HUES64 (cell line): ENCODE data around the gene SND1.

Experiments
- H3K27ac ChIP-seq: 2 replicates; pipeline ENCODE4 v1.7.0; 2013; ENCODE audit warnings: low read depth, low read length, inconsistent platforms
- H3K27me3 ChIP-seq: 2 replicates; pipeline ENCODE4 v1.6.1; 2013; ENCODE audit warnings: mild to moderate bottlenecking, low read length; ENCODE audit not compliant: insufficient read depth
- H3K36me3 ChIP-seq: 2 replicates; pipeline ENCODE4 v1.6.1; 2013; ENCODE audit warnings: mild to moderate bottlenecking, low read length; ENCODE audit not compliant: insufficient read depth
- H3K4me1 ChIP-seq: 2 replicates; pipeline ENCODE4 v1.6.1; 2013; ENCODE audit warnings: mild to moderate bottlenecking, low read length, moderate library complexity; ENCODE audit not compliant: insufficient read depth
- H3K4me3 ChIP-seq: 2 replicates; pipeline ENCODE4 v1.5.1; 2013; ENCODE audit warnings: mild to moderate bottlenecking, low read length, moderate library complexity
- H3K9ac ChIP-seq: 2 replicates; pipeline ENCODE4 v1.6.1; 2013; ENCODE audit warnings: mild to moderate bottlenecking, low read depth, low read length
- H3K9me3 ChIP-seq: 2 replicates; pipeline ENCODE4 v1.6.1; 2013; ENCODE audit warnings: low read depth, low read length; ENCODE audit not compliant: insufficient read depth
- WGBS: fragments of 150-250, 120-280 bp; methylation state at CpG from one replicate; pipeline ENCODE4 v1.1.7; 2013; ENCODE audit warnings: missing lambda C conversion rate; 5-methylcytosine and 5-hydroxymethylcytosine counted together

The SND1 gene

GRCh38 chr7:128082431-128082830, 430.4 kb downstream of the SND1 start:
- H3K9me3 ChIP-seq: no peaks in the 10 kb centered on the region
- H3K9ac ChIP-seq: no peak overlapping the region
- H3K4me1 ChIP-seq: no peaks in the 10 kb centered on the region
- H3K36me3 ChIP-seq: peaks cover 40% of the 10 kb centered on the region
- H3K4me3 ChIP-seq: no peak overlapping the region
- no peaks in the 10 kb centered on the region for H3K27me3 ChIP-seq
- H3K27ac ChIP-seq: no peak overlapping the region
- WGBS: 89% methylated on average over 8 of the region's 8 CpGs

- Histone ChIP-seq H3K9ac (no peak overlapping the region), H3K27ac (no peak overlapping the region), H3K4me1 (no peaks in the 10 kb centered on the region), H3K4me3 (no peak overlapping the region), H3K27me3 (no peaks in the 10 kb centered on the region), H3K36me3 (peaks cover 58% of the 10 kb centered on the region), H3K9me3 (no peaks in the 10 kb centered on the region)
- WGBS: 96% methylated on average over 10 of the region's 10 CpGs
These were observed 433.1 kb downstream of the SND1 start for GRCh38 chr7:128084896-128085608.

- H3K27ac ChIP-seq: no peak overlapping the region
- H3K27me3 ChIP-seq: no peaks in the 10 kb centered on the region
- H3K36me3 ChIP-seq: peaks cover 76% of the 10 kb centered on the region
- no peak overlapping the region for H3K4me3 ChIP-seq
- no peak overlapping the region for H3K9ac ChIP-seq
- H3K9me3 ChIP-seq: no peaks in the 10 kb centered on the region
- H3K4me1 ChIP-seq: no peaks in the 10 kb centered on the region
- 95% methylated on average over 10 of the region's 10 CpGs for WGBS
These were observed 438.5 kb downstream of the SND1 start for GRCh38 chr7:128090492-128090891.

- Histone ChIP-seq H3K4me1 (no peaks in the 10 kb centered on the region), H3K27me3 (no peaks in the 10 kb centered on the region), H3K4me3 (no peak overlapping the region), H3K9me3 (no peaks in the 10 kb centered on the region), H3K36me3 (peaks cover 72% of the 10 kb centered on the region), H3K27ac (no peak overlapping the region), H3K9ac (no peak overlapping the region)
- WGBS: 94% methylated on average over 3 of the region's 3 CpGs
These were observed 439.1 kb downstream of the SND1 start for GRCh38 chr7:128091106-128091505.

- Histone ChIP-seq H3K27ac (no peak overlapping the region), H3K9ac (no peak overlapping the region), H3K36me3 (peaks cover 62% of the 10 kb centered on the region), H3K4me1 (no peaks in the 10 kb centered on the region), H3K9me3 (no peaks in the 10 kb centered on the region), H3K27me3 (no peaks in the 10 kb centered on the region), H3K4me3 (no peak overlapping the region)
- WGBS: 94% methylated on average over 5 of the region's 5 CpGs
These were observed 440.2 kb downstream of the SND1 start for GRCh38 chr7:128092221-128092620.

- 92% methylated on average over 14 of the region's 14 CpGs for whole genome bisulfite sequencing
- Histone ChIP-seq H3K9me3 (no peaks in the 10 kb centered on the region), H3K4me3 (no peak overlapping the region), H3K27ac (no peak overlapping the region), H3K9ac (no peak overlapping the region), H3K27me3 (no peaks in the 10 kb centered on the region), H3K36me3 (peaks cover 51% of the 10 kb centered on the region), H3K4me1 (no peaks in the 10 kb centered on the region)
These were observed 441.9 kb downstream of the SND1 start for GRCh38 chr7:128093614-128094570.

GRCh38 chr7:128094686-128095085, 442.7 kb downstream of the SND1 start:
- WGBS: 93% methylated on average over 8 of the region's 8 CpGs
- H3K4me3 ChIP-seq: no peak overlapping the region
- no peak overlapping the region for H3K27ac ChIP-seq
- H3K27me3 ChIP-seq: no peaks in the 10 kb centered on the region
- H3K4me1 ChIP-seq: no peaks in the 10 kb centered on the region
- H3K9ac ChIP-seq: no peak overlapping the region
- no peaks in the 10 kb centered on the region for H3K9me3 ChIP-seq
- H3K36me3 ChIP-seq: peaks cover 46% of the 10 kb centered on the region

GRCh38 chr7:128097211-128097731, 445.3 kb downstream of the SND1 start:
- Histone ChIP-seq H3K4me1 (no peaks in the 10 kb centered on the region), H3K9me3 (no peaks in the 10 kb centered on the region), H3K27ac (no peak overlapping the region), H3K27me3 (peaks cover 6% of the 10 kb centered on the region; the same call in 1 of the 2 replicates), H3K4me3 (no peak overlapping the region), H3K9ac (no peak overlapping the region), H3K36me3 (peaks cover 20% of the 10 kb centered on the region)
- 95% methylated on average over 7 of the region's 7 CpGs for WGBS

- H3K27ac ChIP-seq: no peak overlapping the region
- H3K9ac ChIP-seq: no peak overlapping the region; the same call in 1 of the 2 replicates
- H3K9me3 ChIP-seq: no peaks in the 10 kb centered on the region
- no peaks in the 10 kb centered on the region for H3K4me1 ChIP-seq
- 93% methylated on average over 5 of the region's 5 CpGs for WGBS
- H3K27me3 ChIP-seq: peaks cover 19% of the 10 kb centered on the region
- H3K36me3 ChIP-seq: peaks cover 10% of the 10 kb centered on the region
- no peak overlapping the region for H3K4me3 ChIP-seq
These were observed 446.6 kb downstream of the SND1 start for GRCh38 chr7:128098629-128099028.

- H3K9ac ChIP-seq: no peak overlapping the region; the same call in 1 of the 2 replicates
- no peak overlapping the region for H3K4me3 ChIP-seq
- no peak overlapping the region for H3K27ac ChIP-seq
- H3K4me1 ChIP-seq: no peaks in the 10 kb centered on the region
- H3K36me3 ChIP-seq: peaks cover 7% of the 10 kb centered on the region; the same call in 1 of the 2 replicates
- 91% methylated on average over 5 of the region's 5 CpGs for WGBS
- H3K27me3 ChIP-seq: peaks cover 25% of the 10 kb centered on the region
- H3K9me3 ChIP-seq: no peaks in the 10 kb centered on the region
These were observed 447.2 kb downstream of the SND1 start for GRCh38 chr7:128099204-128099671.
